ENCODE results near the gene ZNF407. TPM values are rescaled to one million over a fixed set of nuclear protein-coding genes. Genes with fewer than 3 reads are reported as not detected.

The ZNF407 gene
- total and polyA plus RNA-seq, 2 of the 13 experiments (the other 11 are each of a cell fraction or from before 2014, with no cell fraction given), result 2.3 to 8.7 TPM

- TF ChIP-seq KMT2A (CRISPR knock-in tag; IDR thresholded peaks at IDR 0.05) (no peak), ZFYVE20 (CRISPR knock-in tag; IDR thresholded peaks at IDR 0.05; ENCODE audit: borderline replicate concordance, low read depth) (no peak), TERF1 (CRISPR knock-in tag; IDR thresholded peaks at IDR 0.05) (no peak), ZNF235 (CRISPR knock-in tag; IDR thresholded peaks at IDR 0.05; ENCODE audit: borderline replicate concordance) (no peak), ZSCAN29 (CRISPR knock-in tag; conservative IDR thresholded peaks at IDR 0.05) (0 out of 2 replicates have a peak, but pooled peaks have one; percentile 50), SALL1 (CRISPR knock-in tag; IDR thresholded peaks at IDR 0.05) (peak; percentile 69; the same call in 1 of the 2 replicates), ZBED4 (CRISPR knock-in tag; IDR thresholded peaks at IDR 0.05; ENCODE audit: borderline replicate concordance) (no peak), ZNF781 (CRISPR knock-in tag; IDR thresholded peaks at IDR 0.05; ENCODE audit: borderline replicate concordance, not compliant biosample characterization) (no peak), ZNF549 (CRISPR knock-in tag; IDR thresholded peaks at IDR 0.05) (no peak), HNF4A (CRISPR knock-in tag; IDR thresholded peaks at IDR 0.05) (peak; percentile 95), NAIF1 (CRISPR knock-in tag; IDR thresholded peaks at IDR 0.05; ENCODE audit: borderline replicate concordance) (no peak), UBTF (CRISPR knock-in tag; IDR thresholded peaks at IDR 0.05) (no peak; the same call in 1 of the 2 replicates), MXD4 (CRISPR knock-in tag; IDR thresholded peaks at IDR 0.05) (peak; percentile 29; the same call in 1 of the 2 replicates), ZBTB7B (CRISPR knock-in tag; IDR thresholded peaks at IDR 0.05) (no peak), TAF1 (CRISPR knock-in tag; IDR thresholded peaks at IDR 0.05) (no peak), CCDC6 (CRISPR knock-in tag; IDR thresholded peaks at IDR 0.05) (peak; percentile 51; the same call in 1 of the 2 replicates), DBP (CRISPR knock-in tag; IDR thresholded peaks at IDR 0.05; ENCODE audit: not compliant biosample characterization) (no peak), ELF3 (CRISPR knock-in tag; IDR thresholded peaks at IDR 0.05) (peak; percentile 38; the same call in 1 of the 2 replicates), POLR2G (IDR thresholded peaks at IDR 0.05; ENCODE audit: low read depth, low read length) (no peak), HMG20A (CRISPR knock-in tag; IDR thresholded peaks at IDR 0.05; ENCODE audit: borderline replicate concordance) (peak; percentile 64; the same call in 1 of the 2 replicates), MAZ (IDR thresholded peaks at IDR 0.05; ENCODE audit: borderline replicate concordance, low read depth, low read length) (no peak), MAZ (CRISPR knock-in tag; IDR thresholded peaks at IDR 0.05; ENCODE audit: low read depth) (no peak), SMAD1 (CRISPR knock-in tag; IDR thresholded peaks at IDR 0.05; ENCODE audit: borderline replicate concordance, low read depth) (no peak)
Measured at GRCh38 chr18:74734013-74734444, 136.4 kb downstream of the ZNF407 start (continued).
